ENCODE data around the gene GPX4. TPM values are rescaled to one million over a fixed set of nuclear protein-coding genes. Genes with fewer than 3 reads are reported as not detected.

Gene GPX4
- total RNA-seq, 4 donors from 2014 or later = 350 to 485 (median 414) TPM

- Histone ChIP-seq H3K9me3 (no peaks in the 10 kb centered on the region), H3K27me3 (peaks cover 20% of the 10 kb centered on the region), H3K4me3 (replicated peaks in 1 of 3) (no peak overlapping the region), H3K27ac (peak overlapping the region in 1 of 3 donors; percentile 56), H3K4me1 (peaks cover 3 to 53% of the 10 kb centered on the region in 2 donors), H3K36me3 (no peaks in the 10 kb centered on the region)
- DNase-seq = peak; percentile 23 to 35
- intact Hi-C loops (cut with DNase I) = no loop called here
- WGBS, 2 donors = 75 to 77% methylated on average over 20 to 24 of the region's 25 CpGs
- TF ChIP-seq, protein P1, sequence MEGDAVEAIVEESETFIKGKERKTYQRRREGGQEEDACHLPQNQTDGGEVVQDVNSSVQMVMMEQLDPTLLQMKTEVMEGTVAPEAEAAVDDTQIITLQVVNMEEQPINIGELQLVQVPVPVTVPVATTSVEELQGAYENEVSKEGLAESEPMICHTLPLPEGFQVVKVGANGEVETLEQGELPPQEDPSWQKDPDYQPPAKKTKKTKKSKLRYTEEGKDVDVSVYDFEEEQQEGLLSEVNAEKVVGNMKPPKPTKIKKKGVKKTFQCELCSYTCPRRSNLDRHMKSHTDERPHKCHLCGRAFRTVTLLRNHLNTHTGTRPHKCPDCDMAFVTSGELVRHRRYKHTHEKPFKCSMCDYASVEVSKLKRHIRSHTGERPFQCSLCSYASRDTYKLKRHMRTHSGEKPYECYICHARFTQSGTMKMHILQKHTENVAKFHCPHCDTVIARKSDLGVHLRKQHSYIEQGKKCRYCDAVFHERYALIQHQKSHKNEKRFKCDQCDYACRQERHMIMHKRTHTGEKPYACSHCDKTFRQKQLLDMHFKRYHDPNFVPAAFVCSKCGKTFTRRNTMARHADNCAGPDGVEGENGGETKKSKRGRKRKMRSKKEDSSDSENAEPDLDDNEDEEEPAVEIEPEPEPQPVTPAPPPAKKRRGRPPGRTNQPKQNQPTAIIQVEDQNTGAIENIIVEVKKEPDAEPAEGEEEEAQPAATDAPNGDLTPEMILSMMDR (IDR thresholded peaks at IDR 0.05) = no peak
- TF ChIP-seq POLR2A (IDR thresholded peaks at IDR 0.05) = no peak
Measured at GRCh38 chr19:1069009-1069779, 34.6 kb upstream of the GPX4 start.

DNA sequence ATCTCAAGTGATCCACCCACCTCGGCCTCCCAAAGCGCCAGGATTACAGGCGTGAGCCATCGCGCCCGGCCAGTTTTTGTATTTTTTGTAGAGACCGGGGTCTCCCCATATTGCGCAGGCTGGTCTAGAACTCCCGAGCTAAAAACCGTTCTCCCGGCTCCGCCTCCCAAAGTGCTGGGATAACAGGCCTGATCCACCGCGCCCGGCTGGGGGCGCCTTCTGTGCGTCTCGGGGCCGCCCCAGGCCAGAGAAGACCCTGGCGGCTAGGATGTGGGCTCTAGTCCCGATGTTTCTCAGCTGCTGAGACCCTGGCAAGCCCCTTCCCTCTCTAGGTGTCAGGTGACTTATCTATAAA lies 33.2 kb upstream of the GPX4 start:
- H3K36me3 ChIP-seq = no peaks in the 10 kb centered on the region
- TF ChIP-seq, protein P1 (IDR thresholded peaks at IDR 0.05) = no peak
- no peak for TF ChIP-seq POLR2A (IDR thresholded peaks at IDR 0.05)
- no peaks in the 10 kb centered on the region for H3K9me3 ChIP-seq
- intact Hi-C loops (cut with DNase I) = no loop called here
- no peak overlapping the region for H3K27ac ChIP-seq
- H3K27me3 ChIP-seq = peaks cover 20% of the 10 kb centered on the region
- H3K4me1 ChIP-seq = peaks cover 0 to 45% of the 10 kb centered on the region in 2 donors
- no peak overlapping the region for H3K4me3 ChIP-seq (replicated peaks in 1 of 3)
- DNase-seq = no peak
- 26 to 33% methylated on average over 12 to 20 of the region's 21 CpGs for WGBS, 2 donors

DNA sequence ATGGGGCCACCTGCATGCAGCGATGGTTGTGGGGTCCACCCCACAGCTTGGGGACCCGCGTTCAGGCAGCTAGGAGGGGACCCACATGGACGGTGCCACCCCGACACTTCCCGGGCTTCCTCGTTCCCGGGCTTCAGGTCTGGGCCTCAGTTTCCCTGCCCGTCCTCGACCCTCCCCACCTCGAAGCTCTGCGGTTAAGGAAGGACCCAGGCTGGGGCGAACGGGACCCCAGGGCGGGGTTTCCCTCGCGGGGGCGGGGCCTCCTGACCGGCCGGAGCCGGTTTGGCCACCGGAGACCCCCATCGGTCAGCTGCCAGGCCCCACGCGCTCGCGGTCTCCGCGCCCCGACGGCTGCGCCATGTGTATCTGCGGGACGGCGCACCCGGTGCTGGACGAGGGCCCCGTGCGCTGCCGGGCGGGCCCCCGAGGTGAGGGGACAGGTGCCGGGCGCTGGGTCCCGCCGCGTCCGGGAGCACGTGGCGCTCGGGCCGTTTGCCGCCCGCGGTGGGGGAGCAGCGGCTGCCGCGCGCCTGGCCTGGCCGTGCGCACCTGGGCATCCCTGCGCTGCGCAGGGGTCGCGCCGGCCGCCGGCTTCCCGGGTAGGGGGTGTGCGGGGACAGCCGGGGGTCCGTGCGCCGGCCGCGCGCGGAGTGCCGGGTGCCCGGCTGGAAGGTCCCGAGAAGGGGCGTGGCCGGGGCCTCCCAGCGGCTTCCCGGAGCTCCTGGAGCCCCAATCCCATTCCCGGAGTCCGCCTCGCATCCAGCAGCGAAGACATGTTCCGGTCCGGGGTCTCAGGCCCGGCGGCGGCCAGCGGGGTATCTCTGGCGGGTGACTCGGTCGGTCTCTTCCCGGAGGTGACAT lies 32.6 kb upstream of the GPX4 start:
- no peak for DNase-seq
- H3K27me3 ChIP-seq = peaks cover 20% of the 10 kb centered on the region
- H3K4me1 ChIP-seq = peaks cover 0 to 39% of the 10 kb centered on the region in 2 donors

GRCh38 chr19:1072371-1073015 lies 31.3 kb upstream of the GPX4 start:
- no peaks in the 10 kb centered on the region for H3K9me3 ChIP-seq
- no peak overlapping the region for H3K4me3 ChIP-seq (replicated peaks in 1 of 3)
- intact Hi-C loops (cut with DNase I) = no loop called here
- no peak overlapping the region for H3K27ac ChIP-seq
- H3K36me3 ChIP-seq = no peaks in the 10 kb centered on the region
- 82 to 88% methylated on average over 11 of the region's 11 CpGs for WGBS, 2 donors
- H3K4me1 ChIP-seq = peaks cover 0 to 33% of the 10 kb centered on the region in 2 donors
- TF ChIP-seq, protein P1 (IDR thresholded peaks at IDR 0.05) = no peak
- TF ChIP-seq POLR2A (IDR thresholded peaks at IDR 0.05) = no peak
- H3K27me3 ChIP-seq = peaks cover 15% of the 10 kb centered on the region
- DNase-seq = no peak

More for the DNA sequence above, 32.6 kb upstream of the GPX4 start:
- no peak overlapping the region for H3K27ac ChIP-seq
- intact Hi-C loops (cut with DNase I) = no loop called here
- TF ChIP-seq, protein P1 (IDR thresholded peaks at IDR 0.05) = no peak
- TF ChIP-seq POLR2A (IDR thresholded peaks at IDR 0.05) = no peak
- H3K9me3 ChIP-seq = no peaks in the 10 kb centered on the region
- WGBS, 2 donors = 0 to 38% methylated on average over 7 to 27 of the region's 99 CpGs
- no peak overlapping the region for H3K4me3 ChIP-seq (replicated peaks in 1 of 3)
- H3K36me3 ChIP-seq = no peaks in the 10 kb centered on the region

Data from thyroid gland (tissue), 4 donors.